Superior temporal gyrus (tissue), 1 donor: ENCODE measurements around the gene HSH2D.
"Not testable (repeated sequence)": the region's sequence is repeated elsewhere in the genome, so short reads cannot be mapped to it uniquely, and the experiment has no call there.

Experiments
- DNase-seq: peaks from one replicate; pipeline ENCODE4 v3.0.0-alpha.2; 2016; ENCODE audit errors: extremely low spot score

HSH2D gene

GRCh38 chr19:16119075-16119857 is 24.2 kb upstream of the HSH2D start:
- DNase-seq, result not testable (repeated sequence)

- DNase-seq, result no peak
Observed at GRCh38 chr19:16121141-16121540, 22.3 kb upstream of the HSH2D start.

- no peak for DNase-seq
Observed at GRCh38 chr19:16121967-16122366, 21.5 kb upstream of the HSH2D start.

- no peak for DNase-seq
Observed at GRCh38 chr19:16124953-16125352, 18.5 kb upstream of the HSH2D start.

- no peak for DNase-seq
Observed at GRCh38 chr19:16125737-16126495, 17.6 kb upstream of the HSH2D start.

GRCh38 chr19:16127080-16127479 is 16.4 kb upstream of the HSH2D start:
- DNase-seq, result no peak

- no peak for DNase-seq
Observed at GRCh38 chr19:16127776-16128371, 15.6 kb upstream of the HSH2D start.

GRCh38 chr19:16131648-16132047 is 11.8 kb upstream of the HSH2D start:
- no peak for DNase-seq

GRCh38 chr19:16133818-16134217 is 9.7 kb upstream of the HSH2D start:
- DNase-seq, result no peak

GRCh38 chr19:16134510-16134909 is 9.0 kb upstream of the HSH2D start:
- DNase-seq, result no peak

- no peak for DNase-seq
Observed at GRCh38 chr19:16135430-16136127, 7.9 kb upstream of the HSH2D start.

- no peak for DNase-seq
Observed at GRCh38 chr19:16136185-16136999, 7.1 kb upstream of the HSH2D start.

- no peak for DNase-seq
Observed at GRCh38 chr19:16139752-16140151, 3.7 kb upstream of the HSH2D start.

GRCh38 chr19:16141043-16141442 is 2.4 kb upstream of the HSH2D start:
- DNase-seq, result no peak

- DNase-seq, result no peak
Observed at GRCh38 chr19:16142032-16142580, 1.4 kb upstream of the HSH2D start.

GRCh38 chr19:16144216-16144581 is 714 bp downstream of the HSH2D start:
- DNase-seq, result no peak

GRCh38 chr19:16146112-16146511 is 2.6 kb downstream of the HSH2D start:
- no peak for DNase-seq

GRCh38 chr19:16148443-16149229 is 5.2 kb downstream of the HSH2D start:
- DNase-seq, result no peak

GRCh38 chr19:16153582-16154336 is 10.3 kb downstream of the HSH2D start:
- DNase-seq, result no peak
